OCI-LY7 (cell line): Measurements from ENCODE around the gene FLACC1. TPM values are rescaled to one million over a fixed set of nuclear protein-coding genes. Genes with fewer than 3 reads are reported as not detected.

Source experiments
- BruUV-seq: library from RNA; stranded (reverse); fragments of 400-500 nt; replicated peaks from 2 replicates; lab custom pipeline; 2021; lab: Mats Ljungman, UMichigan
- CTCF ChIA-PET: fragments of 300-600 bp; sonication (Branson Sonifier 250); formaldehyde crosslinking; loops from one replicate; lab custom pipeline; 2022; ENCODE audit warnings: antibody characterized with exemption; ENCODE audit not compliant: unreplicated experiment; lab: Charles Lee
- POLR2A ChIA-PET: fragments of 300-600 bp; sonication (Branson Sonifier 250); formaldehyde crosslinking; loops from one replicate; lab custom pipeline; 2022; ENCODE audit warnings: antibody characterized with exemption; lab: Charles Lee
- DNase-seq: peaks from one replicate; pipeline ENCODE4 v3.0.0-alpha.2; 2015; ENCODE audit warnings: low spot score
- H2AFZ ChIP-seq: fragments of 200-600 bp; sonication (generic), shearing (Covaris generic); 2 replicates; pipeline ENCODE4 v1.6.1; 2014; ENCODE audit warnings: mild to moderate bottlenecking, antibody characterized with exemption, low read length, moderate library complexity
- H3K27ac ChIP-seq: fragments of 200-600 bp; sonication (generic); 2 replicates; pipeline ENCODE4 v1.5.1; 2014; ENCODE audit warnings: mixed run types, low read depth, mild to moderate bottlenecking, moderate library complexity, low read length, inconsistent platforms; ENCODE audit not compliant: poor library complexity, severe bottlenecking
- H3K36me3 ChIP-seq: fragments of 200-600 bp; sonication (generic); 2 replicates; pipeline ENCODE4 v1.6.1; 2014; ENCODE audit warnings: mild to moderate bottlenecking, antibody characterized with exemption, low read length, moderate library complexity, mixed read lengths; ENCODE audit not compliant: insufficient read depth
- H3K4me1 ChIP-seq: fragments of 200-600 bp; sonication (generic); 2 replicates; pipeline ENCODE4 v1.5.1; 2014; ENCODE audit warnings: mild to moderate bottlenecking, low read length; ENCODE audit not compliant: insufficient read depth, poor library complexity, severe bottlenecking
- H3K4me2 ChIP-seq: fragments of 200-600 bp; sonication (generic); 2 replicates; pipeline ENCODE4 v1.6.1; 2014; ENCODE audit warnings: mild to moderate bottlenecking, low read length
- H3K4me3 ChIP-seq: fragments of 200-600 bp; sonication (generic); 2 replicates; pipeline ENCODE4 v1.5.1; 2014; ENCODE audit warnings: mild to moderate bottlenecking, low read depth, low read length; ENCODE audit not compliant: poor library complexity, severe bottlenecking
- H3K79me2 ChIP-seq: fragments of 200-600 bp; sonication (generic); 2 replicates; pipeline ENCODE4 v1.6.1; 2016; ENCODE audit warnings: low read depth, mild to moderate bottlenecking, low read length, moderate library complexity, mixed read lengths; ENCODE audit not compliant: insufficient read depth
- H3K9me2 ChIP-seq: fragments of 200-600 bp; sonication (generic); 2 replicates; pipeline ENCODE4 v1.6.1; 2016; ENCODE audit warnings: mild to moderate bottlenecking, low read length, mixed read lengths; ENCODE audit not compliant: insufficient read depth
- H3K9me3 ChIP-seq: fragments of 200-600 bp; sonication (generic); 2 replicates; pipeline ENCODE4 v1.6.1; 2014; ENCODE audit warnings: mild to moderate bottlenecking, mixed run types, low read length, mixed read lengths
- H4K20me1 ChIP-seq: fragments of 200-600 bp; sonication (generic); 2 replicates; pipeline ENCODE4 v1.6.1; 2014; ENCODE audit warnings: mild to moderate bottlenecking, antibody characterized with exemption, low read length, moderate library complexity, mixed read lengths; ENCODE audit not compliant: insufficient read depth
- EZH2phosphoT487 ChIP-seq: fragments of 200-600 bp; sonication (generic); IDR thresholded peaks from 2 replicates; pipeline ENCODE4 v1.6.1; 2018; ENCODE audit warnings: low read depth, borderline replicate concordance, mild to moderate bottlenecking, mixed run types, antibody characterized with exemption, low read length, moderate library complexity, mixed read lengths
- intact Hi-C: fragments of 100-400 bp; cut with micrococcal nuclease; formaldehyde crosslinking; loops from one replicate; pipeline ENCODE4 v1.10.0; 2022; ENCODE audit not compliant: unreplicated experiment
- total RNA-seq, 2 experiments: library from RNA; depleted of rRNA in 1 of 2; stranded (reverse); fragments of >200 nt in 1 of 2; shearing (Covaris generic) in 1 of 2; gene quantifications; 2 replicates each; pipeline ENCODE4 v1.2.3, GENCODE V29; 2014 to 2022
- TF ChIP-seq, protein P1 (sequence below): fragments of 200-600 bp; sonication (generic); conservative IDR thresholded peaks from 2 replicates; pipeline ENCODE4 v1.5.1; 2014; ENCODE audit warnings: mild to moderate bottlenecking, antibody characterized with exemption, low read length, moderate library complexity, mixed read lengths

FLACC1 gene
- total RNA-seq, 2 experiments from 2014 or later: 1.2 TPM; not detected in 1

GRCh38 chr2:201319511-201319910 lies 37.6 kb downstream of the FLACC1 start:
- no TSS peak for BruUV-seq
- TF ChIP-seq, protein P1, sequence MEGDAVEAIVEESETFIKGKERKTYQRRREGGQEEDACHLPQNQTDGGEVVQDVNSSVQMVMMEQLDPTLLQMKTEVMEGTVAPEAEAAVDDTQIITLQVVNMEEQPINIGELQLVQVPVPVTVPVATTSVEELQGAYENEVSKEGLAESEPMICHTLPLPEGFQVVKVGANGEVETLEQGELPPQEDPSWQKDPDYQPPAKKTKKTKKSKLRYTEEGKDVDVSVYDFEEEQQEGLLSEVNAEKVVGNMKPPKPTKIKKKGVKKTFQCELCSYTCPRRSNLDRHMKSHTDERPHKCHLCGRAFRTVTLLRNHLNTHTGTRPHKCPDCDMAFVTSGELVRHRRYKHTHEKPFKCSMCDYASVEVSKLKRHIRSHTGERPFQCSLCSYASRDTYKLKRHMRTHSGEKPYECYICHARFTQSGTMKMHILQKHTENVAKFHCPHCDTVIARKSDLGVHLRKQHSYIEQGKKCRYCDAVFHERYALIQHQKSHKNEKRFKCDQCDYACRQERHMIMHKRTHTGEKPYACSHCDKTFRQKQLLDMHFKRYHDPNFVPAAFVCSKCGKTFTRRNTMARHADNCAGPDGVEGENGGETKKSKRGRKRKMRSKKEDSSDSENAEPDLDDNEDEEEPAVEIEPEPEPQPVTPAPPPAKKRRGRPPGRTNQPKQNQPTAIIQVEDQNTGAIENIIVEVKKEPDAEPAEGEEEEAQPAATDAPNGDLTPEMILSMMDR: no peak
- no peak for TF ChIP-seq EZH2phosphoT487

DNA sequence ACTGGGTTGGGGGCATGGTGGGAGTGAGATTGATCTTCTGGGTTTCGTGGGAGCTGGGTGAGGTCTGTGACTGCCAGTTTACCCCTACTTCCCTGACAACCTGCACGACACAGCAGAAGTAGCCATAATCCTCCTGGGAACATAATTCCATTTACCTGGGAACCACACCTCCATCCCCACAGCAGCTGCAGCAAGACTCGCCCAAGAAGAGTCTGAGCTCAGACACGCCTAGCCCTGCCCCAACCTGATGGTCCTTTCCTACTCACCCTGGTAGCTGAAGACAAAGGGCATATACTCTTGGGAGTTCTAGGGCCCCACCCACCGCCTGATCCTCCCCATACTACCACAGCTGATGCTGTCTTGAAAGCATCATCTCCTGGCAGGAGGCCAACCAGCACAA lies 43.8 kb downstream of the FLACC1 start:
- H2AFZ ChIP-seq: no peak overlapping the region
- H3K9me3 ChIP-seq: no peaks in the 10 kb centered on the region
- H3K4me3 ChIP-seq: no peak overlapping the region
- no peaks in the 10 kb centered on the region for H4K20me1 ChIP-seq
- no peak overlapping the region for H3K27ac ChIP-seq
- intact Hi-C loops: no loop called here
- ChIA-PET CTCF (no interaction called here), POLR2A (interaction anchor here (0.6 kb wide), 2 partner anchors 212 to 505 kb away, joined by 3 to 4 read pairs; no protein-coding TSS in a partner anchor)
- no peaks in the 10 kb centered on the region for H3K4me1 ChIP-seq
- no peak overlapping the region for H3K4me2 ChIP-seq
- H3K36me3 ChIP-seq: no peaks in the 10 kb centered on the region
- no peaks in the 10 kb centered on the region for H3K79me2 ChIP-seq
- no peak for TF ChIP-seq EZH2phosphoT487
- TF ChIP-seq, protein P1: no peak
- no peaks in the 10 kb centered on the region for H3K9me2 ChIP-seq
- no TSS peak for BruUV-seq
- no peak for DNase-seq

More at GRCh38 chr2:201319511-201319910, 37.6 kb downstream of the FLACC1 start:
- no peaks in the 10 kb centered on the region for H4K20me1 ChIP-seq
- ChIA-PET POLR2A (no interaction called here), CTCF (no interaction called here)
- no peak for DNase-seq
- no peak overlapping the region for H3K4me2 ChIP-seq
- H3K27ac ChIP-seq: no peak overlapping the region
- intact Hi-C loops: no loop called here
- no peak overlapping the region for H2AFZ ChIP-seq
- no peaks in the 10 kb centered on the region for H3K4me1 ChIP-seq
- no peaks in the 10 kb centered on the region for H3K79me2 ChIP-seq
- H3K4me3 ChIP-seq: no peak overlapping the region
- peaks cover 6% of the 10 kb centered on the region; the same call in 1 of the 2 replicates for H3K9me3 ChIP-seq
- no peaks in the 10 kb centered on the region for H3K36me3 ChIP-seq
- no peaks in the 10 kb centered on the region for H3K9me2 ChIP-seq

GRCh38 chr2:201308914-201309313 lies 48.2 kb downstream of the FLACC1 start:
- Histone ChIP-seq H2AFZ (no peak overlapping the region), H3K4me3 (no peak overlapping the region), H3K27ac (no peak overlapping the region), H3K36me3 (no peaks in the 10 kb centered on the region), H3K4me2 (no peak overlapping the region), H3K9me3 (no peaks in the 10 kb centered on the region), H4K20me1 (no peaks in the 10 kb centered on the region), H3K4me1 (no peaks in the 10 kb centered on the region), H3K79me2 (no peaks in the 10 kb centered on the region), H3K9me2 (no peaks in the 10 kb centered on the region)
- CTCF ChIA-PET: no interaction called here
- TF ChIP-seq, protein P1: no peak
- no peak for TF ChIP-seq EZH2phosphoT487
- POLR2A ChIA-PET: interaction anchor here (1.1 to 1.8 kb wide), 2 partner anchors 9 to 44 kb away, joined by 5 to 6 read pairs; no protein-coding TSS in a partner anchor
- no TSS peak for BruUV-seq
- intact Hi-C loops: no loop called here
- DNase-seq: no peak
